ENCODE data around the gene WIPF2.

The WIPF2 gene

GRCh38 chr17:40315678-40316570 lies 96.8 kb downstream of the WIPF2 start:
- H3K27ac ChIP-seq, result peak overlapping the region; percentile 47; the same call in 1 of the 2 replicates
- no peak for TF ChIP-seq CTCF (conservative IDR thresholded peaks at IDR 0.05)

GRCh38 chr17:40316571-40317344 lies 97.7 kb downstream of the WIPF2 start:
- peak overlapping the region; percentile 47; the same call in 1 of the 2 replicates for H3K27ac ChIP-seq
- TF ChIP-seq CTCF (conservative IDR thresholded peaks at IDR 0.05), result no peak; the same call in 1 of the 2 replicates

- peak overlapping the region; percentile 75; the same call in 1 of the 2 replicates for H3K27ac ChIP-seq
- TF ChIP-seq CTCF (conservative IDR thresholded peaks at IDR 0.05), result peak; percentile 47
Measured at GRCh38 chr17:40317345-40317873, 98.3 kb downstream of the WIPF2 start.

- TF ChIP-seq CTCF (conservative IDR thresholded peaks at IDR 0.05), result no peak
- H3K27ac ChIP-seq, result peak overlapping the region; percentile 75; the same call in 1 of the 2 replicates
Measured at GRCh38 chr17:40317880-40318829, 99.1 kb downstream of the WIPF2 start.

- no peak for TF ChIP-seq CTCF (conservative IDR thresholded peaks at IDR 0.05)
- H3K27ac ChIP-seq, result peak overlapping the region; percentile 75; the same call in 1 of the 2 replicates
Measured at GRCh38 chr17:40318830-40319391, 99.8 kb downstream of the WIPF2 start.

- no peak overlapping the region for H3K27ac ChIP-seq
- TF ChIP-seq CTCF (conservative IDR thresholded peaks at IDR 0.05), result no peak
Measured at GRCh38 chr17:40319651-40320540, 100.8 kb downstream of the WIPF2 start.

Measured in VCaP (cell line).